NCI-H2029 (cell line): Measurements from ENCODE around the gene KRTAP10-4.
"Not testable (repeated sequence)": the region's sequence is repeated elsewhere in the genome, so short reads cannot be mapped to it uniquely, and the experiment has no call there.

Experiments used
- DNase-seq: peaks from one replicate; lab custom pipeline; 2025; lab: John Stamatoyannopoulos, UW

The KRTAP10-4 gene

DNA sequence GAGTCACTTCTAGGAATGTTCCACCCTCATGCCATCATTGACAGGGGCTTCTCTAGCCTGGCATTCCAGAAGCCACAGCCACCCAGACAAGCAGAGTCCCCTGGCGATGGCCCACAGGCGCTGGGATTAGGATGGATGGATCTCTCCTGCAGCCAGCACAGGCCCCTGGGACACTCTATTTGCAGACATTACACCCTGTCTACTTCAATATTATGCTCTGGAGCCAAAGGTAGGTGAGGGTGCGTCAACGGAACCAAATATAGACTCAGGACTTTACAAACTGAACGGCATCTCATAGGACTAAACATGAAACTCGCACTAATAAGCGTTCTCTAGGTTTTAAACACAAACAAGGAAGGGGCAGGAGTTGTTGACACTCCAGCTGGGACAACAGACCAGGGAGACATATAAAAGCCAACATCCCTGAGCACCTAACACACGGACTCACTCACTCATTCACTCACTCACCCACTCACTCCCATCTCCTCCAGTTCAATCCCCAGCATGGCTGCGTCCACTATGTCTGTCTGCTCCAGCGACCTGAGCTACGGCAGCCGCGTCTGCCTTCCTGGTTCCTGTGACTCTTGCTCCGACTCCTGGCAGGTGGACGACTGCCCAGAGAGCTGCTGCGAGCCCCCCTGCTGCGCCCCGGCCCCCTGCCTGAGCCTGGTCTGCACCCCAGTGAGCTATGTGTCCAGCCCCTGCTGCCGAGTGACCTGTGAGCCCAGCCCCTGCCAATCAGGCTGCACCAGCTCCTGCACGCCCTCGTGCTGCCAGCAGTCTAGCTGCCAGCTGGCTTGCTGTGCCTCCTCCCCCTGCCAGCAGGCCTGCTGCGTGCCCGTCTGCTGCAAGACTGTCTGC is 26.8 kb downstream of the KRTAP10-4 start, which contains the start of gene KRTAP10-7:
Gene KRTAP10-7 (plus strand): TSS at position 480 of the 861 bp plus-strand sequence. CDS start 25 bp downstream, at position 505.
- DNase-seq = not testable (repeated sequence)

DNA sequence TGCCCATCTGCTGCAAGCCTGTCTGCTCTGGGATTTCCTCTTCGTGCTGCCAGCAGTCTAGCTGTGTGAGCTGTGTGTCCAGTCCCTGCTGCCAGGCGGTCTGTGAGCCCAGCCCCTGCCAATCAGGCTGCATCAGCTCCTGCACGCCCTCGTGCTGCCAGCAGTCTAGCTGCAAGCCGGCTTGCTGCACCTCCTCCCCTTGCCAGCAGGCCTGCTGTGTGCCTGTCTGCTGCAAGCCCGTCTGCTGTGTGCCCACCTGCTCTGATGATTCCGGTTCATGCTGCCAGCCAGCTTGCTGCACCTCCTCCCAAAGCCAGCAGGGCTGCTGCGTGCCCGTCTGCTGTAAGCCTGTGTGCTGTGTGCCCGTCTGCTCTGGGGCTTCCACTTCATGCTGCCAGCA is 27.6 kb downstream of the KRTAP10-4 start:
- not testable (repeated sequence) for DNase-seq

DNA sequence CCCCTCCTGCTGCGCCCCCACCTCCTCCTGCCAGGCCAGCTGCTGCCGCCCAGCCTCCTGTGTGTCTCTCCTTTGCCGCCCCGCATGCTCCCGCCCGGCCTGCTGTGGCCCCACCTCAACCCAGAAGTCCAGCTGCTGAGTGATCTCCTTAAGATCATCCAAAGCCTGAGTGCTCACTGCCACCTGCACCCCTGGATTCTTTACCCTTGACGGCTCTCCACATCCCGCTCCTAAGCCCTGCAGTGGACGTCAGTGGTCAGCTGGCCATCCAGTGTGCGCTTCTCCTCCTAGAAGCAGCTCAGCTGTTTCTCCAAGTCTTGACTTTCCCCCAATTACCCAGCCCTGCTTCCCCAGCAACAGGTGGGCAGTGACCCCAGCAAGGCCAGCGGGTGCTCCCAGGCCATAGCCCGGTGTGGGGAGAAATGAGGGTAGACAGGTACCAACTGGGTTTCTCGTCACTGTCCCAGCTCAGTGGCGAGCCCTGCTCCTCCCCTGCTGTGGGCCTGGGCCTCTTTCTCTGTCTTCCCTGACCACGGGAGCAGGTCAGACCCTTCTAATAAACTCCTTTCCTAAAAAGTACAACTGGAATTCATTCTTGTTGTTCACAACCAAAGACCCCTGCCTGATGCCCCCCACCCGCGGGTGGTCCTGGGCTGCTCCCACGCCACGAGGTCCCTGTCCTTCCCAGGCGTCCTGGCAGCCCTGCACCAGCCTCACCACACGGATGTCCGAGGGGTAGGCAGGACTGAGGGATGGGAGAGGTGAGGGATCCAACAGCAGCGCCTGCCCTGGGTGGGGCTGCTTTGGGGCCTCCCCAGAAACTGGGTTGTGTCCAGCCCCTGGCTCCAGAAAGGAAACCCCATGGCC is 28.3 kb downstream of the KRTAP10-4 start:
- no peak for DNase-seq

DNA sequence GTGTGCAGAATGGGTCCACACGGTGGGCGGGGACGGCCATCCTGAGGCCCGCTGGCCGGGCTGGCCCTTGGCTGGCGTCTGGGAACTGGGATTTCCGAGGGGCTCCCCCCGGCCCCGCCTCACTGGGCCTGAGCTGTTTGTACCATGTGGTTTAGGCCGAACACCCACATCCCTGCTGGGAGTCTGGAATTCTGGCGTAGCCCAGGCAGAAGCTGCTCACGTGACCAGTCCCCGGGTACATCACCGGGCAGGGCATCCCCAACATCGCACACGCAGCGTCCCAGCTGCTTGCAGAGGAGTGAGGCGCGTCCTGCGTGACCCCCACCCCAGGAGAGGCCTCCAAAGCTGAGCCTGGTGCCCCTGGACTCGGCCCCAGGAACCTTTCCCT is 28.9 kb downstream of the KRTAP10-4 start:
- no peak for DNase-seq

DNA sequence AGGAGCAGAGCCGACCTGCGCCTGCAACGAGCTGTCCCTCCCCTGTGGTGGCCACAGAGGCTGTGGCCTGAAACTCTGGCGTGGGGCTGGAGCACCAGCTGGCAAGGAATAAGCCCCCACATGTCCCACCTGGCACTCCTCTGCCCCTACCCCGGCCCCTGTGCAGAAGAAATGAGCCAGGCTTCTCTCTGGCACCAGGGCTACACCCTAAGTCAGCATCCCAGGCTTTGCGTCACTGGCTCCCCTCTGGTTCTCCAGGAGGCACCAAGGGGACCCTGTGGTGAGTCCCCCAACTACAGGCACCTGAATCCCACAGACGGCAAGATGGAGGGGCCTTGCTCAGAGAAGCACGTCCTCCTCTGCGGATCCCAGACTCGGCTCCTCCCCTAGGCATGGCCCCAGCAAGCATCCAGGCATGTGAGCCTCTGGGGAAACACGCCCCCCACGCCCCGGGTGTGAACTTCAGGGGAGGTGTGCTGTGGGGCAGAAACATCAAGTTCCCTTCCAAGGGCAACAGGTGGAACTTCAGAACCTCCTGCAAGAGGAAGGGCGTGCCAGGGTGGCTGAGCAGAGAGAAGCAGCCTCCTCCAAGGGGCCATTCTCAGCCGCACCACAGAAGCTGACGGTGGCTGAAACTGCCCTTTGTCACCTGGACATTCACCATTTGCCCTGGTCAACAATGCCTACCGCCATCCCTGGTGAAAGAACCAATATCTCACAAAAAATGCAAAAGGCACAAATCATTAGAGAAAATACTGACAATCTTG is 29.8 kb downstream of the KRTAP10-4 start:
- no peak for DNase-seq

DNA sequence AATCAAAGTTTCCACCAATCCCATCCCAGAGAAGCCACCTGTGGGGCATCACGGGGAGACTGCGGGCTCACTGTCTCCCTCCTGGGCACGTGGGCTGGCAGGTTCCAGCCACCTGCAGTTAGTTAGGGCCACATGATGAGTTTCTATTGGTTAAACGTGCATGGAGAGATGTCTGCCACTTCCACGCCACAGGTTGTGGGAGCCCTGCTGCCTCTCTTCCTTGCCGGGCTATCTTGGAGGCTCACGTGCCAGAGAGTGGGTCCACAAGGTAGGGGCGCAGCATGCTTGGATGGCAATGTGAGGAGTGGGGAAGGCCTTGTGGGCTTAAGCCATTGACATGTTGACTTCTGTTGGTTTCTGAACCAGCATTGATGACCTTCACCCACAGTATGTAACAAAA is 30.4 kb downstream of the KRTAP10-4 start:
- no peak for DNase-seq

DNA sequence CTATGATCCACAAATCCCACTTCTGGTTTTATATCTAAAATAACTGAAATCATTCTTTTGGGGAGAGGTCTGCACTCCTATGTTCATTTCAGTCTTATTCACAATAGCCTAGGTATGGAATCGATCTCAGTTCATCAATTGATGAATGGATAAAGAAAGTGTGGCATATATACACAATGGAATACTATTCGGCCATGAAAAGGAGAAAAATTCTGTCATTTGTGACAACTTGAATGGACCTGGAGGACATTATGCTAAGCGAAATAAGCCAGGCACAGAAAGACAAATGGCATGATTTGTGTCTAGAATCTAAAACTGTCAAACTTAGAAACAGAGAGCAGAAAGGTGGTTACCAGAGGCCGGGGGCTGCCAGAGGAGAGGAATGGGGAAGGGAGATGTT is 33.0 kb downstream of the KRTAP10-4 start:
- DNase-seq = no peak

DNA sequence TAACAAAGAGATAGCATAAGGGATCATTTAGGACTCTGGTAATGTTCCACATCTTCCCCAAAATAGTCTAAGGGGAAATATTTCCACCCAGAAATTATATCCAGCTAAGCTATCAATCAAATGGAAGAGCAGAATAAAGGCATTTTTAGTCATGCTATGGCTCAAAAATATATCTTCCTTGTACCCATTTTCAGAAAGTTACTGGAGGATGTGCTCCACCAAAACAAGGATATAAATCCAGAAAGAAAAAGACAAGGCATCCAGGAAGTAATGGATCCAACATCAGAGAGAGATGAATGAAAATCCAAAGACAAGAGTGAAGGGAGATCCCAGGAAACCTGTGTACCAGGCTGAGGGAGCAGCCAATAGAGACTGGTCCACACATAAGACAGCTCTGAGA is 35.7 kb downstream of the KRTAP10-4 start:
- no peak for DNase-seq

DNA sequence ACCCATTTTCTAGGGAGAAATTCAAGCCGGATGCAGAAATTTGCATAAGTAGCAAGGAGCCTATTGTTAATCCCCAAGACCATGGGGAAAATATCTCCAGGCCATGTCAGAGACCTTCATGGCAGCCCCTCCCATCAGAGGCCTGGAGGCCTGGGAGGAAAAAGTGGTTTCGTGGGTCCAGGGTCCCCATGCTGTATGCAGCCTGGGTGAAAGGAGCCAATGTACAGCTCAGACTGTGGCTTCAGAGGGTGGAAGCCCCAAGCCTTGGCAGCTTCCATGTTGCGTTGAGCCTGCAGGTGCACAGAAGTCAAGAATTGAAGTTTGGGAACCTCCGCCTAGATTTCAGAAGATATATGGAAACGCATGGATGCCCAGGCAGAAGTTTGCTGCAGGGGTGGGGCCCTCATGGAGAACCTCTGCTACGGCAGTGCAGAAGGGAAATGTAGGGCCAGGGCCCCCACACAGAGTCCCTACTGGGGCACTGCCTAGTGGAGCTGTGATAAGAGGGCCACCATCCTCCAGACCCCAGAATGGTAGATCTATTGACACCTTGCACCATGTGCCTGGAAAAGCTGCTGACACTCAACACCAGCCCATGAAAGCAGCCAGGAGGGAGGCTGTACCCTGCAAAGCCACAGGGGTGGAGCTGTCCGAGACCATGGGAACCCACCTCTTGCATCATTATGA is 36.8 kb downstream of the KRTAP10-4 start:
- DNase-seq = not testable (repeated sequence)

DNA sequence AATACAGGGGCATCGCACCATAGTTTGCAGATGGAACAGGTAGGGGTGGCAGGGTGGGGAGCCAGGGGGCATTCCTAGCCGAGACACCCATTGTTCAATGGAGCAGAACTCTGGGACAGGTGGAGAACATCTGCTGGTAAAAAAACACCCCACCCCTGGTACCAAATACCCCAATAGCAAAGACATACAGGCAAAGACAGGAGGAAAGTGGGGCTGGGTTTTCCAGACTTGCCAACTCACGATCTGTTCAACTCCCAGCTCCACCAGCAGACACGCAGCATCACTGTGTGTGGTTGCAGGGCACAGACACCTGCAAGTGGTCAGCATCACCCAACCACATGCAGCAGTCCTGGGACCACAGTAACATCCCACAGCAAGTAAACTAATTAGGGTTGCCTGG is 38.0 kb downstream of the KRTAP10-4 start:
- DNase-seq = no peak

DNA sequence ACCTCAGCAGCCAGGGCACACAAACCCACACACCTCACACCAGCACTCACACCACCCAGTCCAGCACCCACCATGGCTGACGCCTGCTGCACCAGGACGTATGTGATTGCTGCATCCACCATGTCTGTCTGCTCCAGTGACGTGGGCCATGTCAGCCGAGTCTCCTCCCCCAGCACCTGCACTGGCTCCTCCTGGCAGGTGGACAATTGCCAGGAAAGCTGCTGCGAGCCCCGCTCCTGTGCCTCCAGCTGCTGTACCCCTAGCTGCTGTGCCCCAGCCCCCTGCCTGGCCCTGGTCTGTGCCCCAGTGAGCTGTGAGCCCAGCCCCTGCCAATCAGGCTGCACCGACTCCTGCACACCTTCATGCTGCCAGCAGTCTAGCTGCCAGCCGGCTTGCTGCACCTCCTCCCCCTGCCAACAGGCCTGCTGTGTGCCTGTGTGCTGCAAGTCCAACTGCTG is 38.5 kb downstream of the KRTAP10-4 start, which contains the start of gene KRTAP10-8:
Gene KRTAP10-8 (plus strand): TSS at position 51 of the 458 bp plus-strand sequence. CDS start 22 bp downstream, at position 73.
- no peak for DNase-seq

DNA sequence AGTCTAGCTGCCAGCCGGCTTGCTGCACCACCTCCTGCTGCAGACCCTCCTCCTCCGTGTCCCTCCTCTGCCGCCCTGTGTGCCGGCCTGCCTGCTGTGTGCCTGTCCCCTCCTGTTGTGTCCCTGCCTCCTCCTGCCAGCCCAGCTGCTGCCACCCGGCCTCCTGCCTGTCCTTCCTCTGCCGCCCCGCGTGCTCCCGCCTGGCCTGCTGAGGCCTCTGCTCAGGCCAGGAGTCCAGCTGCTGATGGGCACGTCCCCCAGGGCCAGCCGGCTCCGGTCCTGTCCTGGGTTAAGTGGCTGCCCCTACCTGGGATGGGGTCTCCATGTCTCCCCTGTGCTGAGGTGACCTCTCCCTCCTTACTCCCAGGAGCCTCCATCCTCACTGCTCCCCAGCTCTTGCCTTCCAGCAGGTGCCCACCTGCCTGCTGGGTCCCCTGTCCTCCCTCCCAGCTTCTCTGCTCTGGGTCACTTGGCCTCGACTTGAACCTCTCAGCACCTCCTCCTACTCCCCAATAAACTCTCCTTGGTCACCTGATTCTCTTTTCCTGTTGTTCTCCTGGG is 39.2 kb downstream of the KRTAP10-4 start:
- DNase-seq = no peak

DNA sequence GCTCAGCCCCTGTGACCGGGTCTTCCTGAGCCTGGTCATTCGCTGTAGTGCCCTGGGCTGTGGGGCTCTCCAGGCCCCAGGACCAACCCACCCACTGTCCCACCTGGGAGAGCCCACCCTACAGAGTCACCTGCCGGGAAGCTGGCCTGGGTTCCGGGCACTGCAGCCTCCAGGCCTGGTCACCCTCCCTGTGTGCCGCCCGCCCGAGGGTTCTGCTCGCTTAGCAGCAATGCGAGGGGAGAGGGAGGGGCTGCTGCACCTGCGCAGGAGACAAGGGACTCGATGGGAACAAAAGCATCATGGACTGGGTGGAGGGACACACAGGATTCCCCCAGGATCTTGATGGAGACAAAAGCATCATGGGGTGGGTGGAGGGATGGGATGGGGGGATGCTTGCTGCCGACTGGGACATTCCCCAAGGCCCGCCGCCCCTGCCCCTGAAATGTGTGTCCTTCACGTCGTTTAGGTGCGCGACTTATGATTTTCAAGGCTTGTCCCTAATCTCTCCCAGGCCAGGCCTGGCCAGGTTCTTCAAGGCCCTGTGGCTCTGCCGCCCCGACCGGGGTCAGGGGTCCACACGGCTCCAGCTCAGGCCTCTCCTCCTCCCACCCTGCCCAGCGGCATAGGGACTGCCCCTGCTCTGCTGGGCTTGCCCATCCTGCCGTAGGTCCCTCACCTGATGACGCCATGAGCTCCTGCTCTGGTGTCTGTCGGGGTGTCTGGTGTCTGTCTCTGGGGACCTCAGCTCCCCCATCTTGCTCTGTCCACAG is 40.0 kb downstream of the KRTAP10-4 start:
- DNase-seq = no peak

DNA sequence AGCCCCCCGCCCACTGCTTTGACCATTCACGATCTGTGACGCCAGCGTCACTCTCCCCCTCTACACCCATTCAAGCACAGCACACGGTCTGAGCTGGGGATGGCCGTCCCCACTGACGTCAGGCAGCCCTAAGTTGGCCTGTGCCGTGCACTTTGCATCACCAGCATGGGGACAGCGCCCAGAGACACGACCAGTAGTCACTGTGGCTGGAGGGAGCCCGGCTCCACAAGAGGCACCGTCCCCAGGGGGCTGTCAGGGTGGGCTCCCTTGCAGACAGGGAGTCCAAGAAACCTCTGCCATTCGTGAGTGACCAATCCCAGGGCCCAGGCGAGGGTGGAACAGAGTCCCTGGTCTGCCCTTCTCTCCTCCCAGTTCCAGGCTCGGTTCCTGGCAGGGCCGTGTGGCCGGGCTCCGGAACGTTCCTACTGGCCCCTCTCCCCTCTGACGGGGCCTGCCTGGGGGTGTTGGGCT is 40.7 kb downstream of the KRTAP10-4 start:
- DNase-seq = no peak

DNA sequence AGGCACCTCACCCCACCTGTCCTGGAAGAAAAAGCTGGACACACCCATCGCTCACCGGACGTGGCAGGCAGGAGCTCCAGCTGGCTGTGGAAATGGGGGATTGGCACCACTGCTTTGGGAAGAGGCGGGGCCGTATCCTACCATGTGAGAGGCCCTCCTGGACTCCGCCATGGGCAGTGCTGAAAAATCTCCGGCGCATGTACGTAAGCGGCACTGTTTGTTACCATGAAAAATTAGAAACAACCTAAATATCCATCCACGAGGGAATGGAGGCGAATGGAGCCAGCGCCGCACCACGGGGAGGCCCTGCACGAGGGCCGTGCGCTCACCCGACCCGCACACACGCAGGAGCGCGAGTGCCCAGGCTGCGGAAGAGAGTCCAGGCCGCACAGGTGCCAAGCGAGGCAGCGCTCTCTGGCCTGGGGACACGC is 41.4 kb downstream of the KRTAP10-4 start:
- no peak for DNase-seq

DNA sequence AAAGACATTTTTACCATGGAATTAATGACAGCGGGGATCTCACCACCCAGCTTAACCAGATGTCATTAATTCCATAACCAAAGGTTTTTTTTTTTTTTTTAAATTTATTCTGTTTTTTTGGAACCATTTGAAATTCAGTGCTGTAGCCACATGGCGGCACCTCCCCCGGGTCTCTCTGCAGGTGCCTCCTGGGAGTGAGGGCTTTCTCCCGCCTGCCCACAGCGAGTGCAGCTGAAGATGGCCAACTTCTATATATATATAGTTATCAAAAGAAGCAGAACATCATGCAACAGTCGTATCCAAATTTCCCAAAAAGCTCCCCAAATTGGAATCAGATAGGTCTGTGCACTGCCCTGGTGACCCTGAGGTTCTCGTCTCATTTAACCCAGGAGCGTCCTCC is 41.9 kb downstream of the KRTAP10-4 start:
- no peak for DNase-seq

DNA sequence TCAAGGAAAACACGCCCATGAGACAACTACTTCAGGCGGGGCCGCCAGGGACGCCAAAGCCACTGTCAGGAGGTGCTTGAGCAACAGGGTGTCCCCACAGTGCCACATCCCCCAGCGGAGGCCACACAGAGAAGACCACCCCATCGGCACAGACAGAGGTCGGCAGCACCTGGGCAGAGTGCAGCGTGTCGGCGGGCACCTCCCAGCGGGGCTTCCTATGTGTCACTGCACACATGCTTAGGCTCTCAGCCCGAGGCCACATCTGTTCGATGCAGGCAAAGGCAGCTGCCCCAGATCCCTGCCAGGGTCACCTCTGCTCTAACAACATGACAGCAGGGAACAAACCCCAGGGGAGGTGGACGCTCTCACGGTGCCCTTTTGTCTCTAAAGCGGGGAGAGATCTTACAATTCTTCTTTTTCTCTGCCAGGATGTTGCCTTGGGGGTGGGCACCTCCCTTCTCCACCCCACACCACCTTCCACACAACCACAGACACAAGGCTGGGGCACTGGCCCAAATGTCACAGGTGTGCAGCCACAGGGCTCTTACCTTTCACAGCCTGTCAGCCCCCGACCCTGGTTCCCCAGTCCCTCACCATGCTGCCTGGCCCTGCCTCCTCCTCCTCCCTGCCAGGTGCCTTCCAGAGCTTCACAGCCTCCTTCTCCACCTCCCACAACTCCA is 42.5 kb downstream of the KRTAP10-4 start:
- DNase-seq = no peak

DNA sequence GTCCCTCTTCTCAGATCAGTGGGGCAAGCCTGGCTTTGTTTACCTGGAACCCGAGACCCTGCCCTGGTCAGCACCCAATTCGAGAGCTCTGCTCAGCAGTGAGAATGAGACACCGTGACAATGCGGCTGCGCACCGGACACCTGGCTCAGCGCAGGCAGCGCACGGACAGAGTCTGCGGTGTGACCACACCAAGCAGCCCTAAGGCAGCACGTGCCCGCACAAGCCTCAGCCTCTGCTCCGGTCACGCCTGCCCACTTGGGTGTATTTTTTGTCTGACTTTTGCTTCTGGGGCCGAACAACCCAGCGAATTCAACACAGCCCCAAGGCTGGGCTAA is 43.0 kb downstream of the KRTAP10-4 start:
- DNase-seq = no peak

DNA sequence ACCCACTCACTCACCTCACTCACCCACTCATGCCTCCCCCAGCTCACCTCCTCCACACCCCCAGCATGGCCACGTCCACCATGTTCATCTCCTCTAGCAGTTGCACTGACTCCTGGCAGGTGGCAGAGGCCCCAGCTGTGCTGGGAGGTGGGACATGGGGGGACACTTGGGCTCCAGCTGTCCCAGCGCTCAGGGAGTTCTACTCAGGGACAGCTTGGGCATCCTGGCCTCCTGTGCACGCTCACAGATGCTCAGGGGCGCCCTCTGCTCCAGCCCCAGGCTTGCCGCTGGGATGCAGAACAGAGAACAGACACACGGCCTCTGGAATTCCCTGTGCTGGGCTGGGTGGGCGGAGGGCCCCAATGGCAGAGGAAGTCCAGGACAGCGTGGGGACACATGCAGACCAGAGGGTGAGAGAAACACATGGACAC is 43.6 kb downstream of the KRTAP10-4 start:
- DNase-seq = no peak

DNA sequence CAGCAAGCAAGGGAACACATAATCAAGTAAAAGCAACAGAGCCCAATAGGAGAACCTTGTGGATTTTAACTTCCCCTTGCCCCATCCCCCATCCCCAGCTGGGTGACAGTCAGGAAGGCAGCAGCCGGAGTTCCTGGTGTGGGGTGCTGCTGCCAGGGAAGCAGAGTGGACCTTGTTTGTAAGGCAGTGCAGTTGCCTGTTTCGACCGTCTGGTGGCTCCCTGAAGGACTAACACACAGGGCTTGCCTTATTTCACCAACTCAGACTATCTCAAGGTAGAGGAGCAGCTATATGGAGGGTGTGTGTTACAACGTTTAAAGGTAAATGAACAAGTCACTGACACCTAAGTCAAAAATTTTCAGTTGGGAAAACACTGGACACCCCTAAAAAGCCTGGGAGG is 45.0 kb downstream of the KRTAP10-4 start:
- DNase-seq = no peak
